ENCODE data around the gene TLK1. TPM values are rescaled to one million over a fixed set of nuclear protein-coding genes. Genes with fewer than 3 reads are reported as not detected.

The TLK1 gene
- total RNA-seq, 1 donor from 2014 or later, result 58.1 TPM

- DNase-seq (no peak), ATAC-seq (no peak)
- no peaks in the 10 kb centered on the region for H3K27me3 ChIP-seq
- intact Hi-C loops (cut with DNase I), result no loop called here
- H3K4me1 ChIP-seq, result no peaks in the 10 kb centered on the region
- peaks cover 74% of the 10 kb centered on the region for H3K36me3 ChIP-seq
- no peak overlapping the region for H3K4me3 ChIP-seq
- H3K27ac ChIP-seq, result no peak overlapping the region
- TF ChIP-seq, protein P1, sequence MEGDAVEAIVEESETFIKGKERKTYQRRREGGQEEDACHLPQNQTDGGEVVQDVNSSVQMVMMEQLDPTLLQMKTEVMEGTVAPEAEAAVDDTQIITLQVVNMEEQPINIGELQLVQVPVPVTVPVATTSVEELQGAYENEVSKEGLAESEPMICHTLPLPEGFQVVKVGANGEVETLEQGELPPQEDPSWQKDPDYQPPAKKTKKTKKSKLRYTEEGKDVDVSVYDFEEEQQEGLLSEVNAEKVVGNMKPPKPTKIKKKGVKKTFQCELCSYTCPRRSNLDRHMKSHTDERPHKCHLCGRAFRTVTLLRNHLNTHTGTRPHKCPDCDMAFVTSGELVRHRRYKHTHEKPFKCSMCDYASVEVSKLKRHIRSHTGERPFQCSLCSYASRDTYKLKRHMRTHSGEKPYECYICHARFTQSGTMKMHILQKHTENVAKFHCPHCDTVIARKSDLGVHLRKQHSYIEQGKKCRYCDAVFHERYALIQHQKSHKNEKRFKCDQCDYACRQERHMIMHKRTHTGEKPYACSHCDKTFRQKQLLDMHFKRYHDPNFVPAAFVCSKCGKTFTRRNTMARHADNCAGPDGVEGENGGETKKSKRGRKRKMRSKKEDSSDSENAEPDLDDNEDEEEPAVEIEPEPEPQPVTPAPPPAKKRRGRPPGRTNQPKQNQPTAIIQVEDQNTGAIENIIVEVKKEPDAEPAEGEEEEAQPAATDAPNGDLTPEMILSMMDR (IDR thresholded peaks at IDR 0.05), result no peak
- no peaks in the 10 kb centered on the region for H3K9me3 ChIP-seq
These were observed 114.6 kb downstream of the TLK1 start for GRCh38 chr2:171046048-171046560.

- Histone ChIP-seq H3K4me3 (no peak overlapping the region), H3K9me3 (no peaks in the 10 kb centered on the region), H3K36me3 (peaks cover 73% of the 10 kb centered on the region), H3K27me3 (no peaks in the 10 kb centered on the region), H3K27ac (no peak overlapping the region), H3K4me1 (no peaks in the 10 kb centered on the region)
- no peak for ATAC-seq
- TF ChIP-seq, protein P1 (IDR thresholded peaks at IDR 0.05), result no peak
- no peak for DNase-seq
- intact Hi-C loops (cut with DNase I), result no loop called here
These were observed 116.3 kb downstream of the TLK1 start for GRCh38 chr2:171044416-171044815.

DNA sequence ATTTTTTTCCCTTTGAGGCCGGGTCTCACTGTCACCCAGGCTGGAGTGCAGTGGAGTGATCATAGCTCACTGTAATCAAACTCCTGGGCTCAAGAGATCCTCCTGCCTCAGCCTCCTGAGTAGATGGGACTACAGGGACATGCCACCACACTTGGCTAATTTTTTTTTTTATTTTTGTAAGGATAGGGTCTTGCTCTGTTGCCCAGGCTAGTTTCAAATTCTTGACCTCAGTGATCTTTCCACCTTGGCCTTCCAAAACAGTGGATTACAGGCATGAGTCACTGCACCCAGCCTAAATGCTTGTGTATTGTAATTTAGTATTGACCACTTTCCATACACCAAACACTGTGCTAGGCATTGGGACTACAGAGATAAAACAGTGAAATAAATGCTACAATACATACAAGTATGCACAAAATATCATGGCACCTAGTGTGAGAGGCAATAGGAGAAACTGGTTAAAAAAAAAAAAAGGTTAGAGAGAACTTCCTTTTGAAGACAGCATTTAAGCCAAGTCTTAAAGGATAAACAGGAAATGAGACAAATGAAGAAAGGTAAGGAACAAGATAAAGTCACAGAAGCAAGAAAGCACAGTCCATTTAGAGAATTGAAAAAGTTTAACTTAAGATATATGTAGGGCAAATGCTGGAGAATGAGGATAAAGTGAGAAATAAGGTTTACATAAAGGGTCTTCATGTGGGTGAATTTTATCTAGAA is 118.3 kb downstream of the TLK1 start:
- Histone ChIP-seq H3K4me3 (no peak overlapping the region), H3K27me3 (no peaks in the 10 kb centered on the region), H3K4me1 (no peaks in the 10 kb centered on the region), H3K27ac (no peak overlapping the region), H3K9me3 (no peaks in the 10 kb centered on the region), H3K36me3 (peaks cover 72% of the 10 kb centered on the region)
- intact Hi-C loops (cut with DNase I), result no loop called here
- DNase-seq, result no peak
- ATAC-seq, result no peak
- TF ChIP-seq, protein P1 (IDR thresholded peaks at IDR 0.05), result no peak

DNA sequence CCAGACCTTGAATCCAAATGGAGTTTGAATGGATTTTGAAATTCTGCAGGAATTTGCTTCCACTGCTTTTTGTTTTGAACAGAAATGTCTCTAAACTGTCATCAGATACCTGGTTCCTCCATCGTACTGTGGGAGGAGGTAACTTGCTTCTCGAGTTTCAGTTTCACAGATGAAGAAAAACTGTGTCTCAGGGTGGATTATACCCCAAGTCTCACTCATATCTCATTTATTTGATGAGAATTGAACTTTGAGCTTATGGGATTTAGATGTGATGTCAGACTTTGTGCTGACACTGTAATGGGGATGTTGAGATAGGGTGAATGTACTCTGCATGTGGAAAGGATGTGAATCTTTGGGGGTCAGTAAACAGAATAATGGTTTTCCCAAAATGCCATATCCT is 124.2 kb downstream of the TLK1 start:
- DNase-seq (no peak), ATAC-seq (no peak)
- intact Hi-C loops (cut with DNase I), result no loop called here
- Histone ChIP-seq H3K27me3 (no peaks in the 10 kb centered on the region), H3K9me3 (no peaks in the 10 kb centered on the region), H3K36me3 (peaks cover 53% of the 10 kb centered on the region), H3K4me1 (no peaks in the 10 kb centered on the region), H3K27ac (no peak overlapping the region), H3K4me3 (no peak overlapping the region)
- TF ChIP-seq, protein P1 (IDR thresholded peaks at IDR 0.05), result no peak

GRCh38 chr2:171034315-171034714 is 126.4 kb downstream of the TLK1 start:
- peaks cover 53% of the 10 kb centered on the region for H3K36me3 ChIP-seq

More at GRCh38 chr2:171034315-171034714, 126.4 kb downstream of the TLK1 start:
- no peaks in the 10 kb centered on the region for H3K4me1 ChIP-seq
- no peaks in the 10 kb centered on the region for H3K27me3 ChIP-seq
- TF ChIP-seq, protein P1 (IDR thresholded peaks at IDR 0.05), result no peak
- intact Hi-C loops (cut with DNase I), result no loop called here
- H3K4me3 ChIP-seq, result no peak overlapping the region
- H3K9me3 ChIP-seq, result no peaks in the 10 kb centered on the region
- H3K27ac ChIP-seq, result no peak overlapping the region
- DNase-seq, result no peak
- ATAC-seq, result no peak

Data from upper lobe of right lung (tissue), 1 donor.